ENCODE data around the gene SHOC2.

Gene SHOC2

GRCh38 chr10:110994406-110995086 is 75.1 kb downstream of the SHOC2 start:
- no peak for DNase-seq (ENCODE audit: low read depth)
- H3K4me3 ChIP-seq (replicated peaks; ENCODE audit: low read depth, low read length), result no peak overlapping the region
- no peak for TF ChIP-seq CTCF (IDR thresholded peaks at IDR 0.05; ENCODE audit: low read length, missing control alignments)

GRCh38 chr10:110995301-110995700 is 75.9 kb downstream of the SHOC2 start:
- no peak for TF ChIP-seq CTCF (IDR thresholded peaks at IDR 0.05; ENCODE audit: low read length, missing control alignments)
- H3K4me3 ChIP-seq (replicated peaks; ENCODE audit: low read depth, low read length), result no peak overlapping the region
- no peak for DNase-seq (ENCODE audit: low read depth)

- no peak overlapping the region for H3K4me3 ChIP-seq (replicated peaks; ENCODE audit: low read depth, low read length)
- TF ChIP-seq CTCF (IDR thresholded peaks at IDR 0.05; ENCODE audit: low read length, missing control alignments), result no peak
- no peak for DNase-seq (ENCODE audit: low read depth)
These were observed 76.9 kb downstream of the SHOC2 start for GRCh38 chr10:110996256-110996655.

- no peak overlapping the region for H3K4me3 ChIP-seq (replicated peaks; ENCODE audit: low read depth, low read length)
- no peak for TF ChIP-seq CTCF (IDR thresholded peaks at IDR 0.05; ENCODE audit: low read length, missing control alignments)
- DNase-seq (ENCODE audit: low read depth), result no peak
These were observed 84.6 kb downstream of the SHOC2 start for GRCh38 chr10:111004016-111004415.

GRCh38 chr10:111007486-111007885 is 88.1 kb downstream of the SHOC2 start:
- DNase-seq (ENCODE audit: low read depth), result no peak
- no peak for TF ChIP-seq CTCF (IDR thresholded peaks at IDR 0.05; ENCODE audit: low read length, missing control alignments)

GRCh38 chr10:111015181-111015580 is 95.8 kb downstream of the SHOC2 start:
- TF ChIP-seq CTCF (IDR thresholded peaks at IDR 0.05; ENCODE audit: low read length, missing control alignments), result no peak
- H3K4me3 ChIP-seq (replicated peaks; ENCODE audit: low read depth, low read length), result no peak overlapping the region
- DNase-seq (ENCODE audit: low read depth), result peak; percentile 15

More at GRCh38 chr10:111007486-111007885, 88.1 kb downstream of the SHOC2 start:
- no peak overlapping the region for H3K4me3 ChIP-seq (replicated peaks; ENCODE audit: low read depth, low read length)

GRCh38 chr10:111017098-111017497 is 97.7 kb downstream of the SHOC2 start:
- TF ChIP-seq CTCF (IDR thresholded peaks at IDR 0.05; ENCODE audit: low read length, missing control alignments), result no peak
- DNase-seq (ENCODE audit: low read depth), result no peak
- no peak overlapping the region for H3K4me3 ChIP-seq (replicated peaks; ENCODE audit: low read depth, low read length)
